ENCODE data around the gene UBE2J2. TPM values are rescaled to one million over a fixed set of nuclear protein-coding genes. Genes with fewer than 3 reads are reported as not detected.

UBE2J2 gene
- polyA plus RNA-seq, 1 of the 3 experiments (the other 2 are of a cell fraction), result 47.5 TPM

- Histone ChIP-seq H3K4me2 (no peak overlapping the region), H2AFZ (ENCODE audit: low read depth) (no peak overlapping the region), H3K27me3 (ENCODE audit: insufficient read depth) (no peaks in the 10 kb centered on the region), H3F3A (replicated peaks; ENCODE audit: insufficient read depth) (peaks cover under 1% of the 10 kb centered on the region), H4K20me1 (ENCODE audit: insufficient read depth) (no peaks in the 10 kb centered on the region), H3K79me2 (ENCODE audit: insufficient read depth) (peaks cover 23% of the 10 kb centered on the region), H3K9ac (no peak overlapping the region), H3K4me3 (ENCODE audit: low read depth in 2 of 2, low read length in 1 of 2) (no peak overlapping the region), H3K27ac (ENCODE audit: low read depth in 2 of 2, low read length in 1 of 2) (no peak overlapping the region), H3K9me3 (no peaks in the 10 kb centered on the region), H3K9me2 (no peaks in the 10 kb centered on the region), H3K4me1 (ENCODE audit: control insufficient read depth in 1 of 2, insufficient read depth in 2 of 2, low read depth in 1 of 2, low read length in 1 of 2) (peaks cover 0 to 29% of the 10 kb centered on the region in 2 experiments; a peak in 1 of 4 replicates), H3K36me3 (replicated peaks in 1 of 2; ENCODE audit: control insufficient read depth in 1 of 2, insufficient read depth in 2 of 2, low read length in 1 of 2) (peaks cover 0 to 17% of the 10 kb centered on the region in 2 experiments)
- TF ChIP-seq GATA2 (CRISPR knock-in tag; IDR thresholded peaks at IDR 0.05) (no peak), USF2 (IDR thresholded peaks at IDR 0.05; ENCODE audit: borderline replicate concordance, low read depth, low read length) (no peak)
- WGBS (ENCODE audit: low lambda C conversion rate), result 100% methylated on average over 3 of the region's 22 CpGs
- DNase-seq, result no peak
- CTCF ChIA-PET, result interaction anchor here (5.1 kb wide), 1 partner anchor 114 kb away, joined by 43 read pairs; no protein-coding TSS in a partner anchor
- POLR2A ChIA-PET, result no interaction called here
Measured at GRCh38 chr1:1236176-1236763, 37.4 kb downstream of the UBE2J2 start.

GRCh38 chr1:1235016-1235744, 38.5 kb downstream of the UBE2J2 start:
- 93% methylated on average over 17 of the region's 27 CpGs for WGBS (ENCODE audit: low lambda C conversion rate)
- peaks cover 0 to 29% of the 10 kb centered on the region in 2 experiments; a peak in 1 of 4 replicates for H3K4me1 ChIP-seq (ENCODE audit: control insufficient read depth in 1 of 2, insufficient read depth in 2 of 2, low read depth in 1 of 2, low read length in 1 of 2)
- no peaks in the 10 kb centered on the region for H3K27me3 ChIP-seq (ENCODE audit: insufficient read depth)
- no peak for DNase-seq
- H3K9me2 ChIP-seq, result no peaks in the 10 kb centered on the region
- no peaks in the 10 kb centered on the region for H3K9me3 ChIP-seq
- H4K20me1 ChIP-seq (ENCODE audit: insufficient read depth), result peaks cover 1% of the 10 kb centered on the region; the same call in 1 of the 2 replicates
- no peak overlapping the region for H3K4me2 ChIP-seq
- ChIA-PET POLR2A (no interaction called here), CTCF (interaction anchor here (1.0 kb wide), 1 partner anchor 57 kb away, joined by 3 read pairs; no protein-coding TSS in a partner anchor)
- H3K36me3 ChIP-seq (replicated peaks in 1 of 2; ENCODE audit: control insufficient read depth in 1 of 2, insufficient read depth in 2 of 2, low read length in 1 of 2), result peaks cover 0 to 17% of the 10 kb centered on the region in 2 experiments
- no peak for TF ChIP-seq CTCF (IDR thresholded peaks at IDR 0.05)
- no peak for TF ChIP-seq USF1 (IDR thresholded peaks at IDR 0.05; ENCODE audit: borderline replicate concordance, low read depth)
- TF ChIP-seq POLR2AphosphoS5 (IDR thresholded peaks at IDR 0.05; ENCODE audit: low read depth, low read length), result no peak
- TF ChIP-seq RCOR1 (IDR thresholded peaks at IDR 0.05; ENCODE audit: low read length), result no peak
- TF ChIP-seq MXI1 (IDR thresholded peaks at IDR 0.05; ENCODE audit: low read depth, low read length), result no peak
- no peak for TF ChIP-seq EP300 (IDR thresholded peaks at IDR 0.05; ENCODE audit: borderline replicate concordance in 1 of 2, low read depth in 1 of 2, low read length in 1 of 2)
- no peak for TF ChIP-seq NFIC (IDR thresholded peaks at IDR 0.05; ENCODE audit: borderline replicate concordance)
- TF ChIP-seq FOSL2 (IDR thresholded peaks at IDR 0.05; ENCODE audit: borderline replicate concordance, low read depth), result no peak
- TF ChIP-seq TAF1 (IDR thresholded peaks at IDR 0.05; ENCODE audit: borderline replicate concordance, low read depth, low read length), result no peak
- TF ChIP-seq SIN3A (IDR thresholded peaks at IDR 0.05; ENCODE audit: borderline replicate concordance, low read depth, low read length), result no peak
- TF ChIP-seq JUND (IDR thresholded peaks at IDR 0.05), result no peak
- peaks cover 33% of the 10 kb centered on the region for H3K79me2 ChIP-seq (ENCODE audit: insufficient read depth)
- H3K27ac ChIP-seq (ENCODE audit: low read depth in 2 of 2, low read length in 1 of 2), result no peak overlapping the region
- H3F3A ChIP-seq (replicated peaks; ENCODE audit: insufficient read depth), result peaks cover 7% of the 10 kb centered on the region
- no peak overlapping the region for H3K4me3 ChIP-seq (ENCODE audit: low read depth in 2 of 2, low read length in 1 of 2)
- no peak overlapping the region for H2AFZ ChIP-seq (ENCODE audit: low read depth)
- no peak overlapping the region for H3K9ac ChIP-seq

Data from SK-N-SH (cell line).